Embryonic facial prominence (tissue), 1 donor: ENCODE measurements around the gene ACO2.

Experiments
- DNase-seq: peaks from one replicate; pipeline ENCODE4 v3.0.0-alpha.2; 2016; ENCODE audit errors: extremely low spot score

ACO2 gene

DNA sequence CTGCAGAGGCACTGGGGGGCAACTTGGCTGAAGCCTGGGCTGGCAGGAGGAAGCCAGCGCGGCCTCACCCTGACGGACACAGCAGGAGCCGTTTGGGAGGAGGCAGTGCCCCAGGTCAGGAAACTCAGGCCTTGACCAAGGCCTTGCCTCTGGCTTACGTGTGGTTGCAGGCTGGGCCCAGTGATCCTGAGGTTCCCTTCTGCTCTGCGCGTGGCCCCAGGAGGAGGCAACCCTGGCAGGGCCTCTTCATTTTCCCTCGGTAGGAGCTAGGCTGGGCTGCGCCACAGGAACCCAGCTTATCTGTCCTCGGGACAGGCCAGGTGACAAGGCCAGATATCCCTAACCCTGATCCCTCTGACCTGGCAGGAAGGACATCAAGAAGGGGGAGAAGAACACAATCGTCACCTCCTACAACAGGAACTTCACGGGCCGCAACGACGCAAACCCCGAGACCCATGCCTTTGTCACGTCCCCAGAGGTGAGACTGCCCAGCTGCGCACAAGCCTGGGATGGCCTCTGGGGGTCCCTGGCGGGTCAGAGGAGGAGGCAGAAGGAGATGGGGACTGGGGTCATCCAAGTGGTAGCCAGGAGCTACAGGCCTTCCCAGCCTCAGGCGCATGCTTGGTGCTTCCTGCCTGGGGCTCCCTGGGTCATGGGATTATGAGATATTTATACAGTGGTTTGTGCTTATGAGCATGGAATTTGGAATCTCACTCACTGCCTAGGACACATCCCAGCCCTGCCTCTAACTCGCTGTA, 54.7 kb downstream of the ACO2 start:
- no peak for DNase-seq

GRCh38 chr22:41524251-41524661, 55.3 kb downstream of the ACO2 start:
- DNase-seq, result no peak

DNA sequence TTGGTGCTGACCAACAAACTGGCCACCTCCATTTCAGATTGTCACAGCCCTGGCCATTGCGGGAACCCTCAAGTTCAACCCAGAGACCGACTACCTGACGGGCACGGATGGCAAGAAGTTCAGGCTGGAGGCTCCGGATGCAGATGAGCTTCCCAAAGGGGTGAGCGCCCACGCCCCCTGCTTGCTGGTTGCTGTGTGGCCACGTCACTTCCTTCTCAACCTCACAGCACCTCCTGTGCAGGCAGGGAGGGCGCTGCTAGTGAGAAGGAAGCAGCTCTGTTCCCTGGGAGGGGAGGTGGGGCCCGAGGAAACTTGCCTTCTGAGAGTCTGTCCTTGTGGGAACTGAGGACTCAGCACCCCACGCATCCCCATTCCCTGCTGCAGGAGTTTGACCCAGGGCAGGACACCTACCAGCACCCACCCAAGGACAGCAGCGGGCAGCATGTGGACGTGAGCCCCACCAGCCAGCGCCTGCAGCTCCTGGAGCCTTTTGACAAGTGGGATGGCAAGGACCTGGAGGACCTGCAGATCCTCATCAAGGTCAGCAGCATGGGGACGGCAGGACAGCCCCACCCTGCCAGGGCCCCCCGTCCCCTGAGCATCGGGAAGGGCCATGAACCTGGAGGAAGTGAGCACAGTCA, 56.0 kb downstream of the ACO2 start:
- DNase-seq, result no peak

- DNase-seq, result no peak
Measured at GRCh38 chr22:41525450-41526225, 56.7 kb downstream of the ACO2 start.

GRCh38 chr22:41526226-41526829, 57.4 kb downstream of the ACO2 start:
- DNase-seq, result no peak

DNA sequence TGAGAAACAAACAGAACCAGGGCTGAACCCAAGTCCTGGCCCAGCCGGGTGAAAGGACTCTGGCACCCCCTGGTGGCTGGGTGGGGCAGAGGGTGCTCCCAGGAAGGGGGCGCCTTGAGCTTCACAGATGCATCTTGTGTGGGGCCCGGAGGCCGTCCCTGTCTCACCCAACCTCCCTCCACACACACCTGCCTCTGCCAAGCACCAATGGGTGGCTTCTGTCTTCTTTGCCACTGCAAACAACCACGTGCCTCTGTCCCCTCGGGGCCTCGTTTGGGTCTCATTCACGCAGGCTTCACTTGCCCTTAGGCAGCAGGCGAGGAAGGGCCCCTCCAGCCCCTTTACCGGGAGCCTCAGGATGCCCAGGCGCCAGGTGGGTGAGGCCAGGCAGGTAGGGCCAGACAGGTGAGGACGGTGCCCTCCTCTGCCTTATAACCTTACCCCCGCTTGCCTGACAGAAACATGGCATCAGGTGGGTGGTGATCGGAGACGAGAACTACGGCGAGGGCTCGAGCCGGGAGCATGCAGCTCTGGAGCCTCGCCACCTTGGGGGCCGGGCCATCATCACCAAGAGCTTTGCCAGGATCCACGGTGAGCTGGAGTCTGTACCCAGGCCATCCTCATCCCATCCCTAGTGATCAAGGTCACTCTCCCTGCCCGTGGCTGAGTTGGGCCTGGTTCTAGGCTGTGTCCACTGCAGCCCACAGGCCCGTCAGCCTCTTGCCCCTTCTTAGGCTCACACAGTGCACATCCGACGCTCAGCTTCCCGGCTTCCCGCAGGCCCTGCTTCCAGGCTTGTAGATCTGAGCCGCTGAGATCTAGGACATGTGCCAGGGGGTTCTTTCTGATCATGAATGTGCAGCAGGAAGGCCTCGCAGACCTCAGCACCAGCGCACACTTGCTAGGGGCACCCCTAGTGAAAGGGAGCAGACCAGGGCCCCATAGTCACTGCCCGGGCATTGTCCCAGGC, 58.2 kb downstream of the ACO2 start:
- no peak for DNase-seq

GRCh38 chr22:41528132-41528766, 59.3 kb downstream of the ACO2 start:
- DNase-seq, result no peak

GRCh38 chr22:41528938-41529561, 60.1 kb downstream of the ACO2 start:
- no peak for DNase-seq

- DNase-seq, result no peak
Measured at GRCh38 chr22:41530890-41531714, 62.2 kb downstream of the ACO2 start.

DNA sequence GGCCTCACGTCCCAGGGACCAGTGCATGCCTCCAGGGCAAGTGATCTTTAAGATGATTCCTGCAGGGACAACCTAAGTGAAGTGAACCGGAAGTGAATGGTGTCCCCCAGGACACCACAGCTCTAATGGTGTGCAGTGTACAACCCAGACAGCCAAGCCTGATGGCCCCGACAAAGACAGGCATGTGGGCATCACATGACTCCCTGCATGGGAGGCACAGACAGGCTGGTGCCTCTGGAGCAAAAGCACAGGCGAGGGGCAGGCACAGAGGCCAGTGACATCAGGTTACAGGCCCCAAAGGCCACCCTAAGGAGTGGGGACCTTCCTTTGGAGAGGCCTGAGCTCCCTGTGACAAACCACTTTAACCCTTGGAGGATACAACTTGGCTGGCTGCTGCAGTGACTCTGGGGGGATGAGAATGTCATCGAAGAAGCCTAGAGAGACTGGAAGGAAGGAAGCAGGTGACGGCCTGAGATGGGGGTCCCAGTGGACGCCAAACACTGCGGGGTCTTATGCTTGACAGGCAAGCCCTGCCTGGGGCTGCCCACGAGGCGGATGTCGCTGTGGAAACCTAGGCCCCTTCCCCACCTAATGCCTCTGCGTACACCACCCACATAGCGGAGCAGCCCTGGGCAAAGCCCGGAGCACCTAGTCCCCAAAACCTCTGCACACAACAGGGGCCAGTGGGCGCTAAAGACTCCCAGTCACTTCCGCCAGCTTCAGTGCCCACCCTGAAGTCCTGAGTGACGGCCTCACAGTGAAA, 63.0 kb downstream of the ACO2 start:
- DNase-seq, result no peak

- no peak for DNase-seq
Measured at GRCh38 chr22:41532908-41533825, 64.2 kb downstream of the ACO2 start.

DNA sequence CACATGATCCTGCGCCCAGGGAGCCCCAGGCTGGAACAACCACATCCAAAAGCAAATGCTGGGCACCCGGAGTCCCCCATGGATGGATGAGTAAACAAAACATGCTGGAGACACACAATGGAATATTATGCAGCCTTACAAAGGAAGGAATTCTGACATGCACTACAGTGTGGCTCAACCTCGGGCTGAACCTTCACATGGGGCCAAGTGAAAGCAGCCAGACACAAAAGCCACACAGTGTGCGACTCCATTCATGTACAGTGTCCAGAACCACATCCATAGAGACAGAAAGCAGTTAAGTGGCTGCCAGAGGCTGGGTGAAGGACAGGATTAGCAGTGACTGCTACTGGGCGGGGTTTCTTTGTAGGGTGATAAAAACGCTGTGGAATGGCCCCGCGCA, 65.3 kb downstream of the ACO2 start:
- DNase-seq, result no peak

GRCh38 chr22:41535244-41535643, 66.3 kb downstream of the ACO2 start:
- no peak for DNase-seq

- no peak for DNase-seq
Measured at GRCh38 chr22:41537203-41537602, 68.3 kb downstream of the ACO2 start.

DNA sequence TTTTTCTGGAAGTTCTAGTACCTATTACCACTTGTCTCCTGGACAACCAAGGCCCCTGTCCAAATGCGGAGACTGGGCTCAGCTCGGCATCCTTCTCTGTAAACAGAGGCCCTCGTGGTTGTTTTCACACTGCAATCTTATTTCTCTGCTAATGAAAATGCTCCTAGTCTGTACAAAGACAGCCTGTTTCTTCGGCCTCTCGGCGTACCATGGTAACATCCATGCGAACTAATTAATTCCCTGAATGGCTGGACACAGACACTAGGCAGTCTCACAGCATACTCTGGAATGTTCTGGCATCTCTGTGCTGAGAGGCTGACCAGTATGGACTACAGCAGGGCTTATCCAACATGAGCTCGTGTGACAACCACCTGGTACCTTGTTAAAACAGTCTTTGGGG, 69.7 kb downstream of the ACO2 start:
- DNase-seq, result no peak

DNA sequence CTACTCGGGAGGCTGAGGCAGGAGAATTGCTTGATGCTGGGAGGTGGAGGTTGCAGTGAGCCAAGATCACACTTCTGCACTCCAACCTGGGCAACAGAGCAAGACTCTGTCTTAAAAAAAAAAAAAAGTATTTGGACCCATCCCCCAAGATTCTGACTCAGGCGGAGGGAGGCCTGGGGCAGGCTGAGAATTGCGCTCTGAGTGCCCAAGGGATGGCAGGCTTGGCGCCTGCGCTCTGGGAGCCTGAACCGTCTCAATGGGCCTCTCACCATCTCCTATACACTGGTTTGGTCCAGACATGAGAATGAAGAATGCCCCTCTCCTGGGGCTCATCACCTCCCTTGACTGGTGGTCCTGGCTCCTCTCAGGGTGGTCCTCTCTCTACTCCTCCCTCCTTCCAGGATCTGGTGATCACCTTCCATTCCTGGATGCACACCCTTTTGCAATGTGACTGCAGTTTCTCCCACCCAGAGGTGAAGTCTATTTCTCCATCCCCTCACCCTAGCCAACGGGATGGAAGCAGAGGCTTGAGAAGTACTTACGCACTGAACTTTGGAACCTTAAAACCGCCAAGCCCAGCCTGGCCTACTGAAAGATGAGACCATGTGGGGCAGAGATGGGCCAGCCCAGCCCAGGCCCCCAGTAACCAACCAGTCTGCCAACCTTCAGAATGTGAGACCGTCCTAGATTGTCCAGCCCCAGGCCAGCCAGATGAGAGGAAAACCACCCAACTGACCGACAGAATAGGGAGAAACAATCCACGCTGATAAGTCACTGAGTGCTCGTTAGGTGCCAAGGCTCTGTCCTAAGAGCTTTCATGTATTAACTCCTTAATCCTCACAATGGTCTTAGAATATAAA, 70.5 kb downstream of the ACO2 start:
- DNase-seq, result no peak

DNA sequence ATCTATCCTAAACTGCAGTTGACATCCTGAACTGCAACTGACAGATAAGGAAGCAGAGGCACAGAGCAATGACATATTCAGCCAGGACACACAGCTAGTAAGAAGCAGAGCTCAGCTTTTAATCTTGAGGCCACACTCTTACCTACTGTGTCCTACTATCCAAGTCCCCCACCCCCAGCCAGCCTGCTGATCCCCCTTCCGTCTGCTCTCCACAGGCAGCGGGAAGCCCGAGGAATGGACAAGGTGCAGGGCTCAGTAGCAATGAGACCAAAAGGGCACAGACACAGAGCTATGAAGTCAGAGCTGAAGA, 71.0 kb downstream of the ACO2 start:
- no peak for DNase-seq
